Measurements from ENCODE around the gene CDK19.

Gene CDK19

DNA sequence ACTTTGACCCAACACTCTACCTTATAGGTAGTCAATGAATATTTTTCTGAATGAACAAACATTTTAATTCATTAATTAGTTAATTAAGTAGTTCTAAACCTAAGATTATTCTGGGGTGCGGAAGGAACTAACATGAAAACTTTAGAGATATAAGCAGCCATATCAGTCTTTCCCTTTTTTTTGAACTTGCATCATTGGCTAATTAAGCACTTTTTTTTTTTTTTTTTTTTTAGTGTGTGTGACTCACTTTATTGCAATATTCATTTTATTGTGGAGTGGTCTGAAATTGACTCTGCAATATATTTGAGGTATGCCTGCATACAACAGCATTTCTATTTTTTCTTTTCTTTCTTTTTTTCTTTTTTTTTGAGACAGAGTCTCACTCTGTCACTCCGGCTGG lies 37.5 kb upstream of the CDK19 start:
- TF ChIP-seq, protein P1, sequence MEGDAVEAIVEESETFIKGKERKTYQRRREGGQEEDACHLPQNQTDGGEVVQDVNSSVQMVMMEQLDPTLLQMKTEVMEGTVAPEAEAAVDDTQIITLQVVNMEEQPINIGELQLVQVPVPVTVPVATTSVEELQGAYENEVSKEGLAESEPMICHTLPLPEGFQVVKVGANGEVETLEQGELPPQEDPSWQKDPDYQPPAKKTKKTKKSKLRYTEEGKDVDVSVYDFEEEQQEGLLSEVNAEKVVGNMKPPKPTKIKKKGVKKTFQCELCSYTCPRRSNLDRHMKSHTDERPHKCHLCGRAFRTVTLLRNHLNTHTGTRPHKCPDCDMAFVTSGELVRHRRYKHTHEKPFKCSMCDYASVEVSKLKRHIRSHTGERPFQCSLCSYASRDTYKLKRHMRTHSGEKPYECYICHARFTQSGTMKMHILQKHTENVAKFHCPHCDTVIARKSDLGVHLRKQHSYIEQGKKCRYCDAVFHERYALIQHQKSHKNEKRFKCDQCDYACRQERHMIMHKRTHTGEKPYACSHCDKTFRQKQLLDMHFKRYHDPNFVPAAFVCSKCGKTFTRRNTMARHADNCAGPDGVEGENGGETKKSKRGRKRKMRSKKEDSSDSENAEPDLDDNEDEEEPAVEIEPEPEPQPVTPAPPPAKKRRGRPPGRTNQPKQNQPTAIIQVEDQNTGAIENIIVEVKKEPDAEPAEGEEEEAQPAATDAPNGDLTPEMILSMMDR (IDR thresholded peaks at IDR 0.05) = no peak

DNA sequence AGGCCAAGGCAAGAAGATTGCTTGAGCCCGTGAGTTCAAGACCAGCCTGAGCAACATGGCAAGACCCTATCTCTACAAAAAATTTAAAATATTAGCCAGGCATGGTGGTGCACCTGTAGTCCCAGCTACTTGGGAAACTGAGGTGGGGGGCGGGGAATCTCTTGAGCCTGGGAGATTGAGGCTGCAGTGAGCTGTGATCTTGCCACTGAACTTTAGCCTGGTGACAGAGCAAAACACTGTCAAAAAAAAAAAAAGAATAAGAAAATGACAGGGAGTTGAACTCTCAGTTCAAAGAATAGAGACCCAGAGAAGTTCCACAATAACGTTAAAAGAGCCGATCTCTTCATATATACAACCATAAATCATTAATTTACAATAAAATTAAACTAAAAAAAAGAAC lies 34.5 kb upstream of the CDK19 start:
- TF ChIP-seq, protein P1 (IDR thresholded peaks at IDR 0.05) = no peak

DNA sequence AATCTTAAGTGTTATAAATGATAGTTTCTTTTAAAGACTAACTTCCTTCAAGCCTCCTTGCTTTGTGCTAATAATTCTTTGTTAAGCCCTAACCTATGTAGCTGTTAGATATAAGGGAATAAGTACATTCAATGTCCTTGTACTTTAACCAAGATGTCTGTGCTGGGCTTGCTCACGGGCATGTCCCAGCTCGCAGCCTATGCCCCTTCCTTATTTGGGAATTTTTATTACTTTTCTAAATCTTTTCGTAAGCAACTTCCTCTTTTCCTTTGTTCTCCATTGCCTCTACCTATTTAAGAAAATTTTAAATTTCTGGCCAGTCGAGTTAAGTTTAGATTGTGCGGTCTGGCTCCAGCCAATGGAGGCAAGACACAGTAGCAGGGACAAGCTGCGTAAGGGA lies 26.0 kb upstream of the CDK19 start:
- TF ChIP-seq, protein P1 (IDR thresholded peaks at IDR 0.05) = no peak

DNA sequence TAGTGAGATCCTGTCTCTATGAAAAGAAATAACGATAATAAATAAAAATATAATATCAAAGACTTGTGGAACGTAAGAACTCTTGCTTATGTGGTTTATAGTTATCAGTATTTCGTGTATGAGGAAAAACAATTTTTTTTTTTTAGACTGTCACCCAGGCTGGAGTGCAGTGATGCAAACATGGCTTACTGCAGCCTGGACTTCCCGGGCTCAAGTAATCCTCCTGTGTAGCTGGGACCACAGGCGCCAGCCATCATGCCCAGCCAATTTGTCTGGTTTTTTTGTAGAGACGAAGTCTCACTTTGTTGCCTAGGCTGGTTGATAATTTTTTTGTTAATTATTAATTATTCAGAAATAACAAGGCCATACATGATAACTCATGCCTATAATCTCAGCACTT lies 18.6 kb upstream of the CDK19 start:
- TF ChIP-seq, protein P1 (IDR thresholded peaks at IDR 0.05) = no peak

DNA sequence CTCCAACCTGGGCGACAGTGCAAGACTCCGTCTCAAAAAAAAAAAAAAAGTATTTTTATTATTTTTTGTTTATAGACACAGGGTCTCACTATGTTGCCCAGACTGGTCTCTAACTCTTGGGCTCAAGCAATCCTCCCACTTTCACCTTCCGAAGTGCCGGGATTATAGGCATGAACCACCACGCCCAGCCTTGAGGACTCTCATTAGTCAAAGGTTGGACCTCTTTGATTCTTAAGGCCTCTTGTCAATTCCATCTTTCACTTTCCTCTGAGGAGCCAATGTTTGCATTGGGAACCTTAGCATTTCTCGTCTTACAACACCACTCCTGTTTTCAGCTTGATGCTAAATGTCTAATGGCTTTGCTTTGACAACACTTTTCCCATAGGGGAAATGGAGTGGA lies 16.1 kb upstream of the CDK19 start:
- TF ChIP-seq, protein P1 (IDR thresholded peaks at IDR 0.05) = no peak

DNA sequence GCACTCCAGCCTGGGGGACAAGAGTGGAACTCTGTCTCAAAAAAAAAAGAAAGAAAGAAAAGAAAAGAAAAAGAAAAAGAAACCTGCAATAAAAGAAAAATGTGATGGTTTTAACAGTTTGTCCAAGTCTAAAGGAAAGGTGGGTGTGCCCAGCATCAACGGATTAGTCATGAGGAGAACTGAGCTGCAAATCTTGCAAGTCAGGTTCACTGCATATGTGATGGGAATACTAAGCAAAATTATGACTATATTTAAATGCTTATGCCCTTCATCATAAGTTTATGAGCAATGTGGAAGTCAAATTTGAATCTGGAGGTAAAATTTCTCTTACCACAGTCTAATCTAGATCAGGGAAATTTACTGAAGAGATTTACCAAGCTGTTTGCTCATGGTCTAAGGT lies 13.1 kb upstream of the CDK19 start:
- TF ChIP-seq, protein P1 (IDR thresholded peaks at IDR 0.05) = no peak

DNA sequence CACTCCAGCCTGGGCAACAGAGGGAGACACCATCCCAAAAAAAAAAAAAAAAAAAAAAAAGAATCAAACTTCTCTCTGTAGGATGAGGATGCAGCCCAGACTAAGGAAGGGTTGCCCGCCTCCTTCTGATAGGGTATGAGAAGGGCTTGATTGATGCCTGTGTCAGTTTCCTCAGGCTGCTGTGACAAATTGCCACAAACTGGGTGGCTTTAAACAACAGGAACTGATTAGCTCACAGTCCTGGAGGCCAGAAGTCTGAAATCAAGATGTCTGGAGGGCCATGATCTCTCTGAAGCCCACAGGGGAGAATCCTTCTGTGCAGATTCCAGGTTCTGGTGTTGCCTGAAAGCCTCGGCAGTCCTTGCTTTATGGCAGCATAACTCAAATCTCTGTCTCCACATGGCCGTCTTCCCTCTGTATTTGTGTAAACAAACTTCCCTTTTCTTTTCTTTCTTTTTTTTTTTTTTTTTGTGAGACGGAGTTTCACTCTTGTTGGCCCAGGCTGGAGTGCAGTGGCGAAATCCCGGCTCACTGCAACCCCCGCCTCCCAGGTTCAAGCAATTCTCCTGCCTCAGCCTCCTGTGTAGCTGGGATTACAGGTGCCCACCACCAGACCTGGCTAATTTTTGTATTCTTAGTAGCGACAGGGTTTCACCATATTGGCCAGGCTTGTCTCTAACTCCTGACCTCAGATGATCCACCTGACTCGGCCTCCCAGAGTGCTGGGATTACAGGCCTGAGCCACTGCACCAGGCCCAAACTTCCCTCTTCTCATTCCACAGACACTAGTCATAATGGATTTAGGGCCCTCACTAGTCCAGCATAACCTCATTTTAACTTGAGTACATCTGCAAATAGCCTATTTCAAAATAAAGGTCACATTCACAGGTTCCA lies 11.2 kb upstream of the CDK19 start:
- TF ChIP-seq, protein P1 (IDR thresholded peaks at IDR 0.05) = no peak
